ENCODE results near the gene LRRC75B. TPM values are rescaled to one million over a fixed set of nuclear protein-coding genes. Genes with fewer than 3 reads are reported as not detected.

Gene LRRC75B
- total RNA-seq, 1 experiment from 2014 or later, result 7.9 TPM

DNA sequence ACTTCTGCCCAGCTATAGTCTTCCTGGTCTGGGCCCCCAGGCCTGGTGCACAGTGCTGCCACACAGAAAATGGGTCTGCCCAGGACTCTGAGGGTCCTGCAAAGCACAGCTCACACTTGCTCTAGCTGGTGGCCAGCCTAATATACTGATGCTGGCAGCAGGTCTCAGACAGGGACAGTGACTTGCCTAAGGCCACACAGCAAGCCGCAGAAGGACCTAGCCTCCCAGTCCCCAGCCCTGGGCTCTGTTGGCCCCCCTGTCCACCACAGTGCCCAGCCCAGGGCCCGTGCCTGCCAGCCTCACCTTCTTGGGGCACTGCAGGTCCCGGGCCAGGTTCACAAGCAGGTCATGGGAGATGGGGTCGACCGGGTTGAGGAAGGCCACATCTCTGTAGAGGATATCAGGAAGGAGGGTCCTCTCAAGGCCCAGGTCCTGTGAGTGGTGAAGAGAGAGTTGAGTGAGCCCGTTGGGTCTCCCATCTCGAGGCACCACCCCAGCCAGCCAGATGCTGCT is 3.3 kb downstream of the LRRC75B start (continued):
- TF ChIP-seq, protein P1, sequence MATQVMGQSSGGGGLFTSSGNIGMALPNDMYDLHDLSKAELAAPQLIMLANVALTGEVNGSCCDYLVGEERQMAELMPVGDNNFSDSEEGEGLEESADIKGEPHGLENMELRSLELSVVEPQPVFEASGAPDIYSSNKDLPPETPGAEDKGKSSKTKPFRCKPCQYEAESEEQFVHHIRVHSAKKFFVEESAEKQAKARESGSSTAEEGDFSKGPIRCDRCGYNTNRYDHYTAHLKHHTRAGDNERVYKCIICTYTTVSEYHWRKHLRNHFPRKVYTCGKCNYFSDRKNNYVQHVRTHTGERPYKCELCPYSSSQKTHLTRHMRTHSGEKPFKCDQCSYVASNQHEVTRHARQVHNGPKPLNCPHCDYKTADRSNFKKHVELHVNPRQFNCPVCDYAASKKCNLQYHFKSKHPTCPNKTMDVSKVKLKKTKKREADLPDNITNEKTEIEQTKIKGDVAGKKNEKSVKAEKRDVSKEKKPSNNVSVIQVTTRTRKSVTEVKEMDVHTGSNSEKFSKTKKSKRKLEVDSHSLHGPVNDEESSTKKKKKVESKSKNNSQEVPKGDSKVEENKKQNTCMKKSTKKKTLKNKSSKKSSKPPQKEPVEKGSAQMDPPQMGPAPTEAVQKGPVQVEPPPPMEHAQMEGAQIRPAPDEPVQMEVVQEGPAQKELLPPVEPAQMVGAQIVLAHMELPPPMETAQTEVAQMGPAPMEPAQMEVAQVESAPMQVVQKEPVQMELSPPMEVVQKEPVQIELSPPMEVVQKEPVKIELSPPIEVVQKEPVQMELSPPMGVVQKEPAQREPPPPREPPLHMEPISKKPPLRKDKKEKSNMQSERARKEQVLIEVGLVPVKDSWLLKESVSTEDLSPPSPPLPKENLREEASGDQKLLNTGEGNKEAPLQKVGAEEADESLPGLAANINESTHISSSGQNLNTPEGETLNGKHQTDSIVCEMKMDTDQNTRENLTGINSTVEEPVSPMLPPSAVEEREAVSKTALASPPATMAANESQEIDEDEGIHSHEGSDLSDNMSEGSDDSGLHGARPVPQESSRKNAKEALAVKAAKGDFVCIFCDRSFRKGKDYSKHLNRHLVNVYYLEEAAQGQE (IDR thresholded peaks at IDR 0.05; ENCODE audit: low read depth), result no peak
- TF ChIP-seq EZH2 (IDR thresholded peaks at IDR 0.05) (no peak), SRF (IDR thresholded peaks at IDR 0.05; ENCODE audit: low read depth) (no peak), POLR2A (IDR thresholded peaks at IDR 0.05; ENCODE audit: borderline replicate concordance, extremely low read depth, insufficient read depth, insufficient read length) (no peak), EGR1 (IDR thresholded peaks at IDR 0.05; ENCODE audit: low read depth) (no peak)
- TF ChIP-seq, protein P2, sequence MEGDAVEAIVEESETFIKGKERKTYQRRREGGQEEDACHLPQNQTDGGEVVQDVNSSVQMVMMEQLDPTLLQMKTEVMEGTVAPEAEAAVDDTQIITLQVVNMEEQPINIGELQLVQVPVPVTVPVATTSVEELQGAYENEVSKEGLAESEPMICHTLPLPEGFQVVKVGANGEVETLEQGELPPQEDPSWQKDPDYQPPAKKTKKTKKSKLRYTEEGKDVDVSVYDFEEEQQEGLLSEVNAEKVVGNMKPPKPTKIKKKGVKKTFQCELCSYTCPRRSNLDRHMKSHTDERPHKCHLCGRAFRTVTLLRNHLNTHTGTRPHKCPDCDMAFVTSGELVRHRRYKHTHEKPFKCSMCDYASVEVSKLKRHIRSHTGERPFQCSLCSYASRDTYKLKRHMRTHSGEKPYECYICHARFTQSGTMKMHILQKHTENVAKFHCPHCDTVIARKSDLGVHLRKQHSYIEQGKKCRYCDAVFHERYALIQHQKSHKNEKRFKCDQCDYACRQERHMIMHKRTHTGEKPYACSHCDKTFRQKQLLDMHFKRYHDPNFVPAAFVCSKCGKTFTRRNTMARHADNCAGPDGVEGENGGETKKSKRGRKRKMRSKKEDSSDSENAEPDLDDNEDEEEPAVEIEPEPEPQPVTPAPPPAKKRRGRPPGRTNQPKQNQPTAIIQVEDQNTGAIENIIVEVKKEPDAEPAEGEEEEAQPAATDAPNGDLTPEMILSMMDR (IDR thresholded peaks at IDR 0.05 in 2 of 3, conservative IDR thresholded peaks at IDR 0.05 in 1 of 3; ENCODE audit: borderline replicate concordance in 1 of 3, insufficient read depth in 1 of 3, low read depth in 2 of 3, low read length in 2 of 3), result no peak

DNA sequence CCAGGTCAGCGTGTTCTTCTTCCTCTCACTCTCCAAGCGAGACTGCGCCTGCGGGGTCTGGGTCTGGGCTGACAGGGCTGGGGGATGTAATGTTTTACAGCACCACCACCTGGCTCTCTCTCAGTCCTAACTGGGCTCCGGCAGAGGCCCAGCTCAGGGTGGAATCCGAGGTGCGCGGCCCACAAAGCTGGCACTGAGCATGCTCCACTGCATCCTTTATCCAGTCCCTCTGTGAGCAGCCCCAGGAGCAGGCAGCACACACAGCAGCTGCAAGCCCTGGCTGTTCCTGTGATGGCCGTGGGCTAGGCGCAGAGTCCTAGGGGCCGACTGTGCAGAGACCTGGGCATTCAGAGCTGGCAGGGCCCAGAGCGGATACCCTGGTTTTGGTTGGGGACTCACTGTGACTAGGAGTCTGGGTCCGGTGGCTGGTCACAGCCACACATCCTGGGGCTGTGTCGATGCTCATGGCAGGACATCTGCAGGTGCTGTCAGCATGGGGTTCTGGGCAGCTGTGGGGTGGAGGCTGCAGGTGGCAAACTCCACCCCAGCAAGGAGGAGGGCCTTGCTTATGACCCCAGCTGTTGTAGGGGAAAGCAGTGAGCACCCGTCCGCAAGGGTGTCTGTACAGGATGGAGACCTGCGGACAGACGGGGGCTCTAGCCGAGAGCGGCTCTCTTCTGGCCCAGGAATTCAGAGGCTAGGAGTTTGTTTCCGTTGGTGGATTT is 4.0 kb downstream of the LRRC75B start:
- Histone ChIP-seq H3K4me1 (ENCODE audit: control insufficient read depth in 1 of 2, insufficient read depth in 2 of 2, low read length in 2 of 2) (peaks cover 6 to 18% of the 10 kb centered on the region in 2 experiments), H3K9me3 (ENCODE audit: control insufficient read depth in 1 of 2, insufficient read depth in 1 of 2, low read depth in 1 of 2, low read length in 2 of 2) (no peaks in the 10 kb centered on the region), H3K79me2 (ENCODE audit: insufficient read depth, low read length) (no peaks in the 10 kb centered on the region), H3K27me3 (ENCODE audit: insufficient read depth, low read length) (no peaks in the 10 kb centered on the region), H3K4me2 (ENCODE audit: low read length) (no peak overlapping the region), H3K9me2 (ENCODE audit: insufficient read depth) (no peaks in the 10 kb centered on the region), H2AFZ (ENCODE audit: low read depth, low read length, poor library complexity, severe bottlenecking) (no peak overlapping the region), H3K9ac (ENCODE audit: low read length) (no peak overlapping the region), H3K36me3 (ENCODE audit: control insufficient read depth in 1 of 2, insufficient read depth in 2 of 2, low read length in 2 of 2) (no peaks in the 10 kb centered on the region), H4K20me1 (ENCODE audit: insufficient read depth) (no peaks in the 10 kb centered on the region), H3K4me3 (replicated peaks in 1 of 2; ENCODE audit: low read depth in 1 of 2, low read length in 2 of 2) (no peak overlapping the region), H3K27ac (ENCODE audit: low read depth, low read length) (no peak overlapping the region)
- ATAC-seq, result no peak
- ChIA-PET RAD21 (ENCODE audit: low non-redundant PET in 1 of 2, low total read pairs in 2 of 2, uncharacterized antibody in 2 of 2, unreplicated experiment in 2 of 2) (no interaction called here), CTCF (no interaction called here), POLR2A (no interaction called here)
- intact Hi-C loops (cut with micrococcal nuclease), result no loop called here
- no peak for DNase-seq (ENCODE audit: low read depth, low spot score)
- no TSS peak for BruUV-seq (replicated peaks)
- TF ChIP-seq TCF7L2 (IDR thresholded peaks at IDR 0.05; ENCODE audit: borderline replicate concordance, extremely low read depth, insufficient read depth, insufficient read length) (no peak), SP1 (IDR thresholded peaks at IDR 0.05; ENCODE audit: low read depth) (no peak), ZNF274 (IDR thresholded peaks at IDR 0.05; ENCODE audit: low read depth, low read length) (no peak), POLR2A (IDR thresholded peaks at IDR 0.05; ENCODE audit: borderline replicate concordance, extremely low read depth, insufficient read depth, insufficient read length) (no peak), POLR2AphosphoS5 (IDR thresholded peaks at IDR 0.05; ENCODE audit: low read depth, low read length) (no peak), SRF (IDR thresholded peaks at IDR 0.05; ENCODE audit: low read depth) (no peak), CEBPB (IDR thresholded peaks at IDR 0.05; ENCODE audit: low read depth) (no peak), EZH2phosphoT487 (IDR thresholded peaks at IDR 0.05; ENCODE audit: borderline replicate concordance) (no peak), YY1 (IDR thresholded peaks at IDR 0.05; ENCODE audit: extremely low read depth, insufficient replicate concordance, low read depth, low read length) (no peak), JUND (IDR thresholded peaks at IDR 0.05) (no peak), CBX3 (IDR thresholded peaks at IDR 0.05; ENCODE audit: low read depth) (no peak)
- TF ChIP-seq, protein P3, sequence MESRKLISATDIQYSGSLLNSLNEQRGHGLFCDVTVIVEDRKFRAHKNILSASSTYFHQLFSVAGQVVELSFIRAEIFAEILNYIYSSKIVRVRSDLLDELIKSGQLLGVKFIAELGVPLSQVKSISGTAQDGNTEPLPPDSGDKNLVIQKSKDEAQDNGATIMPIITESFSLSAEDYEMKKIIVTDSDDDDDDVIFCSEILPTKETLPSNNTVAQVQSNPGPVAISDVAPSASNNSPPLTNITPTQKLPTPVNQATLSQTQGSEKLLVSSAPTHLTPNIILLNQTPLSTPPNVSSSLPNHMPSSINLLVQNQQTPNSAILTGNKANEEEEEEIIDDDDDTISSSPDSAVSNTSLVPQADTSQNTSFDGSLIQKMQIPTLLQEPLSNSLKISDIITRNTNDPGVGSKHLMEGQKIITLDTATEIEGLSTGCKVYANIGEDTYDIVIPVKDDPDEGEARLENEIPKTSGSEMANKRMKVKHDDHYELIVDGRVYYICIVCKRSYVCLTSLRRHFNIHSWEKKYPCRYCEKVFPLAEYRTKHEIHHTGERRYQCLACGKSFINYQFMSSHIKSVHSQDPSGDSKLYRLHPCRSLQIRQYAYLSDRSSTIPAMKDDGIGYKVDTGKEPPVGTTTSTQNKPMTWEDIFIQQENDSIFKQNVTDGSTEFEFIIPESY (IDR thresholded peaks at IDR 0.05; ENCODE audit: extremely low read depth, insufficient replicate concordance, low read length), result no peak
- TF ChIP-seq, protein P4, sequence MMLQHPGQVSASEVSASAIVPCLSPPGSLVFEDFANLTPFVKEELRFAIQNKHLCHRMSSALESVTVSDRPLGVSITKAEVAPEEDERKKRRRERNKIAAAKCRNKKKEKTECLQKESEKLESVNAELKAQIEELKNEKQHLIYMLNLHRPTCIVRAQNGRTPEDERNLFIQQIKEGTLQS (IDR thresholded peaks at IDR 0.05), result no peak
